BJ (cell line): ENCODE measurements around the gene NOC2L. TPM values are rescaled to one million over a fixed set of nuclear protein-coding genes. Genes with fewer than 3 reads are reported as not detected.

Source experiments
- CTCF ChIA-PET: fragments of 350-600 bp; formaldehyde crosslinking; extraction: SDS; loops from one replicate; lab custom pipeline; 2021; ENCODE audit warnings: antibody characterized with exemption, inconsistent platforms; lab: Yijun Ruan, JAX
- POLR2A ChIA-PET: fragments of 300-600 bp; sonication (Branson Sonifier 250); formaldehyde crosslinking; extraction: SDS; loops from one replicate; lab custom pipeline; 2021; ENCODE audit warnings: antibody characterized with exemption; lab: Charles Lee
- DNase-seq: peaks from one replicate; pipeline ENCODE4 v3.0.0-alpha.2; 2011; ENCODE audit warnings: low read depth
- H3K27me3 ChIP-seq: 2 replicates; pipeline ENCODE4 v1.6.0; 2011; ENCODE audit warnings: low read length; ENCODE audit not compliant: control insufficient read depth, insufficient read depth
- H3K36me3 ChIP-seq: 2 replicates; pipeline ENCODE4 v1.5.1; 2011; ENCODE audit warnings: low read length; ENCODE audit not compliant: control insufficient read depth, insufficient read depth
- H3K4me3 ChIP-seq: 2 replicates; pipeline ENCODE4 v1.5.1; 2011; ENCODE audit warnings: low read depth, mild to moderate bottlenecking, control low read depth, low read length
- CTCF ChIP-seq: IDR thresholded peaks from 2 replicates; pipeline ENCODE4 v1.5.1; 2011; ENCODE audit warnings: low read depth, mild to moderate bottlenecking, control low read depth, inconsistent platforms, low read length, moderate library complexity; ENCODE audit not compliant: insufficient read depth
- polyA plus RNA-seq: library from polyadenylated mRNA; depleted of rRNA; stranded (reverse); fragments of >200 nt; gene quantifications from 2 replicates; pipeline ENCODE4 v1.2.3, GENCODE V29; 2011

Gene NOC2L
- polyA plus RNA-seq, 1 experiment, result 49.7 TPM

GRCh38 chr1:963746-964525 lies 4.9 kb upstream of the NOC2L start:
- H3K4me3 ChIP-seq, result no peak overlapping the region
- no peak for TF ChIP-seq CTCF
- H3K36me3 ChIP-seq, result peaks cover 11% of the 10 kb centered on the region; the same call in 1 of the 2 replicates
- no peaks in the 10 kb centered on the region for H3K27me3 ChIP-seq
- no peak for DNase-seq
- ChIA-PET POLR2A (interaction anchor here (0.6 kb wide), 1 partner anchor 36 kb away, joined by 3 read pairs; the partner anchor contains the start of gene HES4), CTCF (no interaction called here)

GRCh38 chr1:963301-963651 lies 4.2 kb upstream of the NOC2L start:
- no peak for TF ChIP-seq CTCF
- Histone ChIP-seq H3K36me3 (peaks cover 11% of the 10 kb centered on the region; the same call in 1 of the 2 replicates), H3K27me3 (no peaks in the 10 kb centered on the region), H3K4me3 (no peak overlapping the region)
- ChIA-PET POLR2A (no interaction called here), CTCF (no interaction called here)
- DNase-seq, result no peak

GRCh38 chr1:962381-963300 lies 3.6 kb upstream of the NOC2L start:
- CTCF ChIA-PET, result no interaction called here
- POLR2A ChIA-PET, result no interaction called here
- no peak for TF ChIP-seq CTCF
- no peak for DNase-seq
- peaks cover 11% of the 10 kb centered on the region; the same call in 1 of the 2 replicates for H3K36me3 ChIP-seq
- H3K4me3 ChIP-seq, result no peak overlapping the region
- no peaks in the 10 kb centered on the region for H3K27me3 ChIP-seq

GRCh38 chr1:961132-961669 lies 2.1 kb upstream of the NOC2L start:
- CTCF ChIA-PET, result interaction anchor here (1.3 kb wide), 1 partner anchor 55 kb away, joined by 3 read pairs; no protein-coding TSS in a partner anchor
- Histone ChIP-seq H3K36me3 (peaks cover 17% of the 10 kb centered on the region), H3K27me3 (no peaks in the 10 kb centered on the region; the same call in 1 of the 2 replicates), H3K4me3 (peak overlapping the region; percentile 73)
- POLR2A ChIA-PET, result no interaction called here
- no peak for DNase-seq
- TF ChIP-seq CTCF, result no peak
